Activated CD4-positive, alpha-beta T cell treated with anti-CD3 and anti-CD28 coated beads, Interleukin-2, amount 10 ng/mL, durations not matched to agents 7 days and 5 days (primary cell): ENCODE measurements around the gene ZNF674. TPM values are rescaled to one million over a fixed set of nuclear protein-coding genes. Genes with fewer than 3 reads are reported as not detected.
A peak's percentile ranks its signal among the peaks of the same experiment; 100 is the strongest.
"Not testable (repeated sequence)": the region's sequence is repeated elsewhere in the genome, so short reads cannot be mapped to it uniquely, and the experiment has no call there.

Source experiments
- CTCF ChIA-PET: fragments of 350-600 bp; sonication (Branson Sonifier 250); formaldehyde crosslinking; loops from one replicate; lab custom pipeline; 2021; ENCODE audit warnings: antibody characterized with exemption; lab: Charles Lee
- POLR2A ChIA-PET: fragments of 350-600 bp; sonication (Branson Sonifier 250); formaldehyde crosslinking; loops from one replicate; lab custom pipeline; 2021; ENCODE audit warnings: antibody characterized with exemption; lab: Charles Lee
- DNase-seq: peaks from one replicate; pipeline ENCODE4 v3.0.0-alpha.2; 2020
- H3K27ac Mint-ChIP-seq: one replicate; pipeline ENCODE4 v1.8.0; 2021; ENCODE audit warnings: mild to moderate bottlenecking, moderate library complexity, mixed read lengths
- H3K27me3 Mint-ChIP-seq: one replicate; pipeline ENCODE4 v1.8.0; 2021; ENCODE audit warnings: mixed read lengths
- H3K36me3 Mint-ChIP-seq: one replicate; pipeline ENCODE4 v1.8.0; 2021; ENCODE audit warnings: low read depth, mixed read lengths
- H3K4me1 Mint-ChIP-seq: one replicate; pipeline ENCODE4 v1.8.0; 2021; ENCODE audit warnings: mixed read lengths
- H3K4me3 Mint-ChIP-seq: one replicate; pipeline ENCODE4 v1.8.0; 2021; ENCODE audit warnings: mild to moderate bottlenecking, moderate library complexity, mixed read lengths
- H3K9me3 Mint-ChIP-seq: one replicate; pipeline ENCODE4 v1.8.0; 2021; ENCODE audit warnings: mixed read lengths
- total RNA-seq, 2 experiments: library from RNA; stranded (reverse); gene quantifications; one replicate each; pipeline ENCODE4 v1.2.3, GENCODE V29; 2021

Gene ZNF674
- total RNA-seq, 2 experiments from 2014 or later = 5.3 to 5.4 TPM

DNA sequence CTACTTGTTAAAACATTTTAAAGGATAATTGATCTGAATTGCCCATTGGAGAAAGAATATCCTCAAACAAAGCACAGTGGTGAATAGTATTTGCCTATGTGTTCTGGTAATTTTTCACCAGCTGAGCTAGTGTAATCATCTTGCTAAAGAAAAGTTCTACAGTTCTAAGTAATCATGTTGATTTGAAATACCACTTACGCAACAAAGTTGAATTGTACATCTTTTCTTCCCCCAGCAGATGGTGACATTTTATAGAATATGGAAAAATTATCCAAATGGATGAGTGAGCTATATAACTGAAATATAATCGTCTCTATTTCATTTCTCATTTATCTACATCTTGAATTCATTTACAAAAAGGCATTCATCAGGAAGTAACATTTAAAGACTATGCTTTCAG lies 9.7 kb upstream of the ZNF674 start:
- no peak for DNase-seq
- Mint-ChIP-seq H3K4me1 (no peaks in the 10 kb centered on the region), H3K9me3 (no peaks in the 10 kb centered on the region), H3K27me3 (no peaks in the 10 kb centered on the region), H3K27ac (no peak overlapping the region), H3K36me3 (no peaks in the 10 kb centered on the region), H3K4me3 (no peak overlapping the region)
- CTCF ChIA-PET = no interaction called here
- POLR2A ChIA-PET = no interaction called here

DNA sequence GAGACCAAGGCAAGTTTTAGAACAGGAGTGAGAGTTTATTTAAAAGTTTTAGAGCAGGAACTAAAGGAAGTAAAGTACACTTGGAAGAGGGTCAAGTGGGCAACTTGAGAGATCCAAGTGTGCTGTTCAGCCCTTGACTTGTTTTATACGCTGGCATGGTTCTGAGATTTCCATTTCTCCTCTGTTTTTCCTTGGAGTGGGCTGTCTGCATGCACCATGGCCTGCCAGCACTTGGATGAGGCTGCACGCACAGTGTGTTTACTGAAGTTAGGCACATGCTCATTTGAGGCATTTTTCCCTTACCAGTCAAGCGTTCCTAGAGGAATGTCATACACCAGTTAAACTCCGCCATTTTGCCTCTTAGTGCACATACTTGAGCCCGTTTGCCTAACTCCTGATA lies 8.7 kb upstream of the ZNF674 start:
- ChIA-PET CTCF (no interaction called here), POLR2A (no interaction called here)
- Mint-ChIP-seq H3K27ac (no peak overlapping the region), H3K9me3 (no peaks in the 10 kb centered on the region), H3K27me3 (no peaks in the 10 kb centered on the region), H3K4me1 (peaks cover 2% of the 10 kb centered on the region), H3K4me3 (no peak overlapping the region), H3K36me3 (peaks cover 5% of the 10 kb centered on the region)
- no peak for DNase-seq

DNA sequence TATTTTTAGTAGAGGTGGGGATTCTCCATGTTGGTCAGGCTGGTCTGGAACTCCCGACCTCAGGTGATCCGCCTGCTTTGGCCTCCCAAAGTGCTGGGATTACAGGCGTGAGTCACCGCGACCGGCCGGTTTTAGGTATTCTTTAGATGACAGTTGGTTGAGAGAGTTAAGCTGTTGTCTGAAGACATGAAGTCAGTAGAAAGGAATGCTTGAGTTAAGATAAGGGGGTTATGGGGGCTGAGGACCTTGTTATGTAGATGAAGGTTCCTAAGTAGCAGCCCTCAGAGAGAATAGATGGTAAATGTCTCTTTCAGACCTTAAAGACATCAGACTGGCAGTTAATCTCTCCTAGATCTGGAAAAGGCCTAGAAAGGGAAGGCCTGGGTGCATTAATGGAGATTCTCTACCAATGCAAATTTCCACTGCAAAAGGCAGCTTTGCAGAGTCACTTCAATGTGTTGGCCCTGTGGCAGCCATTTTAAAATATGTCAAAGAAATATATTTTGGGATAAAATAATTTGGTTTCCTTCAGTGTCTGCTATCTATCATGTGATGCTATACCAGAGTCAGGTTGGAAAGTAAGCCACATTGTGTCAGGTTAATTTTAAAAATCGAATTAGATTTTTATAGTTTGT lies 6.4 kb upstream of the ZNF674 start:
- H3K27ac Mint-ChIP-seq = no peak overlapping the region
- CTCF ChIA-PET = no interaction called here
- H3K27me3 Mint-ChIP-seq = no peaks in the 10 kb centered on the region
- POLR2A ChIA-PET = no interaction called here
- H3K4me1 Mint-ChIP-seq = peaks cover 9% of the 10 kb centered on the region
- no peak overlapping the region for H3K4me3 Mint-ChIP-seq
- no peak for DNase-seq
- H3K36me3 Mint-ChIP-seq = peaks cover 10% of the 10 kb centered on the region
- no peaks in the 10 kb centered on the region for H3K9me3 Mint-ChIP-seq

DNA sequence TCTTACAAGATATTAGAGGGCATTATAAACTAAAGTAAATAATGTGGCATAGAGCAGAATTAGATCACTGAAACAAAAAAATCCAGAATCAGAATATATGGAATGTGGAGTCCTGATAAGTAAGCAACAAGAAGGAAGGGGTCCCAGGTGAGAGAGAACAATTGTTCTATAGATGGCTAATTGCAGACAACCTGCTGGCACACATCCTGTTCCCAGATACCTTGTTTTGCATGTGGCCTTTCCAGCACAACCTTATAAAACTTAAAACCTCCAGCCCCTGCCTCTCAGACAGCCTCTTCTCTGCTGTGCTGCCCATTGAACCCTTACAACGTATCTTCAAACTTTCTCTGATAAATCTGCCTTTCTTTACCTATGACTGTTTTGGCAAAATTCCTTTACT lies 4.7 kb upstream of the ZNF674 start:
- Mint-ChIP-seq H3K4me3 (no peak overlapping the region), H3K4me1 (peaks cover 15% of the 10 kb centered on the region), H3K36me3 (peaks cover 11% of the 10 kb centered on the region), H3K27me3 (no peaks in the 10 kb centered on the region), H3K27ac (peak overlapping the region; percentile 57), H3K9me3 (no peaks in the 10 kb centered on the region)
- no peak for DNase-seq
- ChIA-PET POLR2A (no interaction called here), CTCF (no interaction called here)

DNA sequence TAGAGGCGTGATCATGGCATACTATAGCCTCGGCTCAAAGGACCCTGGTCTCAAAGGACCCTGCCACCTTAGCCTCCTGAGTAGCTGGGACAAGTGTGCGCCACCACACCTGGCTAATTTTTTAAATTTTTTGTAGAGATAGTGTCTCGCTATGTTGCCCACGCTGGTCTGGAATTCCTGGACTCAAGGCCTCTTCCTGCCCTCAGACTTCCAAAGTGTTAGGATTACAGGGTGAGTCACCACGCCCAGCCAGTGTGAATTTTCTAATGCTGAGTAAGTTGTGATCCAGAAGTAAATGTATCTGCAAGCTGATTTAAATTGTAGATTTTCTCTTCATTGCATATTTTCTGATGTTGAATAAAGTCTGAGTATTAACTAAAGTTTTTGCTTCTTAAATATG lies 2.6 kb upstream of the ZNF674 start:
- Mint-ChIP-seq H3K4me1 (peaks cover 30% of the 10 kb centered on the region), H3K27me3 (no peaks in the 10 kb centered on the region), H3K4me3 (no peak overlapping the region), H3K9me3 (no peaks in the 10 kb centered on the region), H3K36me3 (peaks cover 11% of the 10 kb centered on the region), H3K27ac (no peak overlapping the region)
- POLR2A ChIA-PET = no interaction called here
- CTCF ChIA-PET = interaction anchor here (0.9 to 1.0 kb wide), 2 partner anchors 12 to 20 kb away, joined by 3 read pairs; no protein-coding TSS in a partner anchor
- no peak for DNase-seq

DNA sequence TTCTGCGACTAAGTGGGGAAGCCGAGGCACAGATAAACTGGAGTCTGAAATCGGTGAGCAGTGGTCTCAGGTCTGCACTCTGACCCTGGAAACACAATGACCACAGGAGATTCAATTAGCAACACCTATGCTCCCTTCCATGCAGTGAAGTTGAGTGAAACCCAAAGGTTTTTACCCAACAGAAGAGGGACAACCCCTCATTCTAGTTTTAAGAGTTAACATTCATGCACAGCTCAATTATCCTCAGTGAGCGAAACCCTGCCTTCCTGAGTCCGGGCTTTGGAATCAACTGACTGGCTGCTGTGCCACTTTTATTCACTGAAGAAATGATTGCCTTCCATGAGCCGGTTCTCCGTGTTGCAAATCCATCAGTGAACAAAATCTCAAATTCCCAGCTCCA lies 694 bp downstream of the ZNF674 start:
- Mint-ChIP-seq H3K36me3 (peaks cover 11% of the 10 kb centered on the region), H3K27ac (peak overlapping the region; percentile 99), H3K4me1 (peaks cover 30% of the 10 kb centered on the region), H3K4me3 (peak overlapping the region; percentile 99)
- H3K27me3 Mint-ChIP-seq, DNase-seq, H3K9me3 Mint-ChIP-seq, POLR2A ChIA-PET: not testable (repeated sequence)
- CTCF ChIA-PET = interaction anchor here (0.6 kb wide), 1 partner anchor 1465 kb away, joined by 3 read pairs; no protein-coding TSS in a partner anchor

DNA sequence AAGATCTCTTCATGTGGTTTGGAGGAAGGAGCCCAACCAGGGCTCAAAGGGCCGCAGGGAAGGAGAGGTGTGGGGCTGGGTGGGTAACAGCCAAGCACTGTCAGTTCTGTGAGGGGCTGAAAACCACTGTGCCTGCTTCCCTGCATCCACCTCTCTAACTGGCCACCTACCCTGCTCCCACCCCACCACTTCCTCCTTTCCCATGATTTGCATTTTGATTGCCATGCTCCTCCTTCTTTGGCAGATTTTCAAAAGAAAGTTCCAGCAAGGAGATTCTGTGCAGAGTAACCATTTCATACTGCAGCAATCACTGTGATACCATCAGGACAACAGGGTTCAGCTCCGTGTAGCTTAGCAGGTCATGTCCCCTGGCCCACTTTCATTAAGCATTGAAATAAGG lies 1.8 kb downstream of the ZNF674 start:
- Mint-ChIP-seq H3K9me3 (no peaks in the 10 kb centered on the region), H3K4me3 (no peak overlapping the region), H3K4me1 (peaks cover 27% of the 10 kb centered on the region), H3K27me3 (no peaks in the 10 kb centered on the region), H3K27ac (no peak overlapping the region), H3K36me3 (peaks cover 5% of the 10 kb centered on the region)
- no peak for DNase-seq
- ChIA-PET POLR2A (no interaction called here), CTCF (no interaction called here)

DNA sequence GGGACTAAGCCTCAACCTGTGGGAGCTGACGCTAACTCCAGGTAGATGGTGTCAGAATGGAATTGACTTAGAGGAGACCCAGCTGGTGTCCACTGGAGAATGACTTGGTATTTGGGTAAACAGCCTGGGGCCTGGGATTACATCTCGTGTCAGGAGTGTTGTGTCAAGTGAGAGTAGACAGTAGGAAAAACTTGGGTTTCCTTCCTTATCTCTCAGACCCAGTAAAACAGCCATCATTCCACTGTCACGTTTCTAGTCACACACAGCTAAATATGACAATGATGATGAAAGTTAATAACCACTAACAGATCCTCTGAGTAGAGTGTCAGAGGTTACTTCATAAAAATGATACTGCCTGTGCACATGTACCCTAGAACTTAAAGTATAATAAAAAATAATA lies 13.8 kb downstream of the ZNF674 start:
- H3K36me3 Mint-ChIP-seq = peaks cover 16% of the 10 kb centered on the region
- CTCF ChIA-PET = no interaction called here
- no peaks in the 10 kb centered on the region for H3K9me3 Mint-ChIP-seq
- POLR2A ChIA-PET = no interaction called here
- no peak for DNase-seq
- no peaks in the 10 kb centered on the region for H3K27me3 Mint-ChIP-seq
- no peak overlapping the region for H3K27ac Mint-ChIP-seq
- no peak overlapping the region for H3K4me3 Mint-ChIP-seq
- peaks cover 5% of the 10 kb centered on the region for H3K4me1 Mint-ChIP-seq

DNA sequence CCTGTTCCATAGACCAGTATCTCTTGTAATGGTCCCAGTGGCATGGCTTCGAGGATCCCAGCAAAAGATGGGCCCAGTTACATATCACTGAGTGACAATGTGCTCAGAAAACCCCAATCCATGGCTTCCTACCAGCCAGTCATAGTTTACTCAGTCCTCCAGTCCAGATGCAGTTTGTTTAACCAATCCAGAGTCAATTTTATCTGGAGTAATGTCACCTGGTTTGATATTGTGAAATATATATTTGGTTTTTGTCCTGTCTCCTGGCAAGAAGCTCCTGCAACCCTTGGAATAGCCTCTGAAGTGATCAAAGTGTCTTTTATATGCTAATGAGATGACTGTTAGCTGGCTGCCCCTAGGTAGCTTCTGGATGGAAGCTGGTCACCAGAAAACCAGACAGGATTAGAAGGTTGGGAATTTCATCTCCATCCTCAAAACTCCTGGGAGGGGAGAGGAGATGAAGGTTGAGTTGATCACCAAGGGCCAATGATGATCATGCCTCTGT lies 14.8 kb downstream of the ZNF674 start:
- H3K27me3 Mint-ChIP-seq, CTCF ChIA-PET, H3K4me1 Mint-ChIP-seq, DNase-seq, H3K27ac Mint-ChIP-seq, H3K4me3 Mint-ChIP-seq, POLR2A ChIA-PET, H3K9me3 Mint-ChIP-seq: not testable (repeated sequence)
- peaks cover 16% of the 10 kb centered on the region for H3K36me3 Mint-ChIP-seq

DNA sequence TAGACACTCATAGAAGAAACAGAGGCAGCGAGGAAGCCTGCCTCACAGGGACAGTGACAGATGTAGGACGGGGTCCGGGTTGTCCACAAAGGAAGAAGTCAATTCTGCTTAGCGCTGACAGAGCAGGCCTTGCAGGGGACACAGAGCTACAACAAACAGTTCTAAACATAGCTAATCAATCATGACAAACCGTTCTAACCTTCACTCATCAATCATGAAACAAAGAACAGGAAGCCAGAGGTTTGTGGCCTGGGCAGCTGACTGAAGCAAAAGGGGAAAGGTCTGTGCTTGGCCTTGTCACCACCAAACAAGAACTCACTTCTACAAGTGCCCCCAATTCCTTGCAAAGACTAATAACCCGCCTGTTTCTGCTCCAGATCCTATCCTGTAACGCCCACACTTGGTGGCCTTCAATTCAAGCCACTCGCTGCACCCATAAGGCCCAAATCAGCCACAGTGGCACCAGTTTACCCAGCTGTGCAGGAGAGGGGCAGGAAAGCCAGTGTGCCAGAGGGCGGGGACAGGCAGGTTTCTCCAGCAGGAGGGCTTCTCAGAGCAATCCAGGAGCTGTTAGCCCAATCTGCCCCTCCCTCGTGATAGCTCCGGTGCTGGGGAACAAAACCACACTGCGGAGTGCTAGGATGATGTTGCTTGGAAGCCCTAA lies 15.3 kb downstream of the ZNF674 start:
- CTCF ChIA-PET, H3K4me3 Mint-ChIP-seq, H3K4me1 Mint-ChIP-seq, POLR2A ChIA-PET, H3K27ac Mint-ChIP-seq, H3K9me3 Mint-ChIP-seq, H3K27me3 Mint-ChIP-seq, DNase-seq: not testable (repeated sequence)
- H3K36me3 Mint-ChIP-seq = peaks cover 16% of the 10 kb centered on the region

DNA sequence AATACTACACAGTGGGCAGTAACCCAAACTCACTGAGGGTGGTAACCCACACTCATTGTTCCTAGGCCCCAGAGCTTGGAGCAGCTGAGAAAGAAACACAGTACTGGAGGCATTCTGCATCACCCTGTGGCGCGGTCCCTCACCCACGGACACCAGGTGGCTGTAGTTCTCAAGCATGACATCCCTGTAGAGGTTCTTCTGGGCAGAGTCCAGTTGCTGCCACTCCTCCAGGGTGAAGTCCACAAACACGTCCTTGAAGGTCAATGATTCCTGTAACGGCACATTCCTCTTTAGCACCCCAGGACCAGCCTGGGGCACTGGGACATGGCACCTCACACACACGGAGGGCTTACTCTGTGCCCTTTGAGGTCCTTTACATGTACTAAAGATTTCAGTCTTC lies 16.6 kb downstream of the ZNF674 start:
- H3K27me3 Mint-ChIP-seq, POLR2A ChIA-PET: not testable (repeated sequence)
- H3K36me3 Mint-ChIP-seq = peaks cover 16% of the 10 kb centered on the region

DNA sequence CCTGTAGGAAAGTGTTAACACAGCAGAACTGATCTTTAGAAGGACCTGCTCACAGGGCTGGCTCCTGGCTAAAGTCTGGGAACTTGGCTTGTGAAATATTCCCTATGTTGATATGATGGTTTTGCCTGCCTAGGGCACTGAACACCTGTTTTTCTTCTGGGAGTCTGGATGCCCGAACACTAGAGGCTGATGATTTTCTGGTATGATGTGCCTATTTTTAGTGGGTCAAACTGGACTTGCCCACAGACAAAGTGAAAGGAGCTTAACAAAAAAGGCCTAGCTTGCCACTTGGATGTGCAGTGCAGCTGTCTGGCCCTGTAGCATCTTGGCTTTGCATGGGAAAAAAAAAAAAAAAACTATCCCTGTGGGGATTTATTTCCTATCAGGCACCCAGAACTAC lies 39.1 kb downstream of the ZNF674 start:
- Mint-ChIP-seq H3K36me3 (peaks cover 36% of the 10 kb centered on the region), H3K4me3 (no peak overlapping the region), H3K9me3 (peaks cover 20% of the 10 kb centered on the region), H3K4me1 (no peaks in the 10 kb centered on the region), H3K27ac (no peak overlapping the region), H3K27me3 (no peaks in the 10 kb centered on the region)
- POLR2A ChIA-PET = no interaction called here
- DNase-seq = no peak
- CTCF ChIA-PET = interaction anchor here (0.7 to 0.9 kb wide), 2 partner anchors 17 to 98 kb away, joined by 3 read pairs; no protein-coding TSS in a partner anchor

More for the DNA sequence above, 16.6 kb downstream of the ZNF674 start:
- H3K27ac Mint-ChIP-seq, DNase-seq, H3K4me3 Mint-ChIP-seq, H3K4me1 Mint-ChIP-seq, H3K9me3 Mint-ChIP-seq, CTCF ChIA-PET: not testable (repeated sequence)

DNA sequence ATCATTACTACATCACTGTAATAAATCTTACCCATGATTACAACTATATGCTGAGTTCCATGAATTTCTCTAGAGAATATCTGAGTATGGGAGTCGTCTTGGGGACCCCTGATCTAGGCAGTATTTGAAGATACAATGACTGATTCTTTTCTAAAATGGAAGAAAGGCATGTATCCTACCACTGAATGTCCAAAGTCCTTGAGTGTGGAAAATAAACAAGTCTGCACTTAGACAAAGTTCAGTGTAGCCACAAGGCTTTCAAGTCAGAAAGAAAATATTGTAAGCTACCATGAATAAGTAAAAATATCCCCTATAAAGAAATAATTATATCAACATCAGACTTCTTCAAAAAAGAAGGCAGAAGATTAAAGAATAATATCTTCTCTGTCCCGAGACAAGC lies 42.4 kb downstream of the ZNF674 start:
- CTCF ChIA-PET = no interaction called here
- Mint-ChIP-seq H3K4me3 (no peak overlapping the region), H3K4me1 (no peaks in the 10 kb centered on the region), H3K27me3 (no peaks in the 10 kb centered on the region), H3K9me3 (peaks cover 28% of the 10 kb centered on the region), H3K36me3 (peaks cover 46% of the 10 kb centered on the region), H3K27ac (no peak overlapping the region)
- POLR2A ChIA-PET = no interaction called here
- no peak for DNase-seq
